CD4-positive, alpha-beta T cell (primary cell): ENCODE results near the gene CD9. TPM values are rescaled to one million over a fixed set of nuclear protein-coding genes. Genes with fewer than 3 reads are reported as not detected.

Source experiments
- ATAC-seq: fragments of 200-7000 bp; cut with Tn5 transposase; one replicate; pipeline ENCODE4 v1.10.0; 2022; ENCODE audit warnings: mild to moderate bottlenecking; ENCODE audit not compliant: poor library complexity
- CTCF ChIA-PET: fragments of 350-600 bp; sonication (Branson Sonifier 250); formaldehyde crosslinking; loops from one replicate; lab custom pipeline; 2021; ENCODE audit warnings: antibody characterized with exemption, inconsistent platforms; lab: Charles Lee
- POLR2A ChIA-PET: fragments of 350-600 bp; sonication (Branson Sonifier 250); formaldehyde crosslinking; loops from one replicate; lab custom pipeline; 2021; ENCODE audit warnings: antibody characterized with exemption, inconsistent platforms; lab: Charles Lee
- DNase-seq, 14 experiments: peaks; one replicate each; pipeline ENCODE4 v3.0.0-alpha.2; 2013 to 2020; ENCODE audit warnings: mixed read lengths in 2 of 14
- H3K27ac ChIP-seq, 2 donors: one replicate each; pipeline versions ENCODE4 v1.5.1 to v1.7.0; 2013; ENCODE audit warnings: low read length in 2 of 2, low read depth in 1 of 2, mild to moderate bottlenecking in 1 of 2
- H3K27me3 ChIP-seq, 2 experiments: 1 replicate in 1 of 2; 2 replicates in 1 of 2; pipeline versions ENCODE4 v1.6.1 to v1.7.0; 2013; ENCODE audit warnings: low read length in 2 of 2, control low read depth in 1 of 2, mild to moderate bottlenecking in 1 of 2, moderate library complexity in 1 of 2; ENCODE audit not compliant: insufficient read depth in 2 of 2, control insufficient read depth in 1 of 2
- H3K36me3 ChIP-seq: one replicate; pipeline ENCODE4 v1.6.1; 2013; ENCODE audit warnings: low read length, control low read depth; ENCODE audit not compliant: insufficient read depth
- H3K4me1 ChIP-seq: one replicate; pipeline ENCODE4 v1.6.1; 2013; ENCODE audit warnings: low read length, control low read depth; ENCODE audit not compliant: insufficient read depth
- H3K4me3 ChIP-seq: one replicate; pipeline ENCODE4 v1.5.1; 2013; ENCODE audit warnings: mild to moderate bottlenecking, low read length, moderate library complexity
- H3K9me3 ChIP-seq, 2 experiments: 1 replicate in 1 of 2; 2 replicates in 1 of 2; pipeline versions ENCODE4 v1.6.1 to v1.7.0; 2013; ENCODE audit warnings: low read length in 2 of 2, mild to moderate bottlenecking in 2 of 2, control low read depth in 1 of 2, moderate library complexity in 1 of 2; ENCODE audit not compliant: control insufficient read depth in 1 of 2, insufficient read depth in 1 of 2
- H3K27ac Mint-ChIP-seq: one replicate; pipeline ENCODE4 v1.8.0; 2020; ENCODE audit warnings: mixed read lengths
- H3K27me3 Mint-ChIP-seq: one replicate; pipeline ENCODE4 v1.8.0; 2021; ENCODE audit warnings: mixed read lengths
- H3K36me3 Mint-ChIP-seq: one replicate; pipeline ENCODE4 v1.8.0; 2021; ENCODE audit warnings: low read depth, mixed read lengths
- H3K4me1 Mint-ChIP-seq: one replicate; pipeline ENCODE4 v1.8.0; 2021; ENCODE audit warnings: low read depth, mixed read lengths
- H3K4me3 Mint-ChIP-seq: one replicate; pipeline ENCODE4 v1.8.0; 2020; ENCODE audit warnings: mild to moderate bottlenecking, mixed read lengths
- H3K9me3 Mint-ChIP-seq: one replicate; pipeline ENCODE4 v1.8.0; 2020; ENCODE audit warnings: mixed read lengths
- CTCF ChIP-seq: fragments of 200-600 bp; IDR thresholded peaks from one replicate; pipeline ENCODE4 v1.8.0; 2022; ENCODE audit warnings: antibody characterized with exemption, mild to moderate bottlenecking
- intact Hi-C, 2 experiments: fragments of 100-400 bp; cut with DNase I in 1 of 2; cut with micrococcal nuclease in 1 of 2; formaldehyde crosslinking; loops; one replicate each; pipeline versions ENCODE4 v1.15.1 to v1.9.0; 2023 to 2025; cut with DNase I, micrococcal nuclease
- total RNA-seq, 174 experiments: library from RNA in 2 of 174; stranded (reverse) in 2 of 174; gene quantifications; one replicate each; pipeline ENCODE4 v1.2.3 and lab custom pipeline; 2021 to 2026

Gene CD9
- total RNA-seq, 2 experiments from 2014 or later = 0.36 to 0.66 TPM

GRCh38 chr12:6219980-6220379 lies 19.8 kb downstream of the CD9 start:
- POLR2A ChIA-PET = no interaction called here

DNA sequence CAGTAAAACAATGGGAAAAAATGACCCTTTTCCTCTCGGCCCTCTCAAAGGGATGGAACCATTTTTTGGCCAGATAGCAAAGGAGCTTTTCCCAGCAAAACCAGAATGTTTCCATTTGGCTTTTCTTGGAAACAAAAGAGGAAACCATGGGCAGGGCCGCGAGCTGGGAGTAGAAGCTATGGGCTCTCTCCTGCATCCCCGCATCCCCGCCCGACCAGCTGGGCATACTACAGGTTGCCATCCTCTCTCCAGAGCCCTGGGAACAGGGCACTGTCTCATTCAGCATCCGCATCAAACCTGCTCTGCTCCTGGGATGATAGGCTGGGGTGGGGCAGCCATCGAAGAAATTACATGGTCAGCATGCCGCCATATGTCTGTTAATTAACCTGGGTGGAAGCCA lies 20.9 kb downstream of the CD9 start:
- Histone ChIP-seq H3K4me1 (peaks cover 5% of the 10 kb centered on the region), H3K27ac (no peak overlapping the region), H3K4me3 (no peak overlapping the region), H3K36me3 (no peaks in the 10 kb centered on the region), H3K9me3 (no peaks in the 10 kb centered on the region), H3K27me3 (no peaks in the 10 kb centered on the region)
- intact Hi-C loops = no loop called here
- H3K9me3 Mint-ChIP-seq = no peaks in the 10 kb centered on the region
- H3K27ac Mint-ChIP-seq = no peak overlapping the region
- ATAC-seq (no peak), DNase-seq (no peak)
- H3K36me3 Mint-ChIP-seq = no peaks in the 10 kb centered on the region
- no peak overlapping the region for H3K4me3 Mint-ChIP-seq
- no peak for TF ChIP-seq CTCF
- H3K27me3 Mint-ChIP-seq = no peaks in the 10 kb centered on the region
- ChIA-PET CTCF (interaction anchor here (2.5 kb wide), 1 partner anchor 26 kb away, joined by 7 read pairs; no protein-coding TSS in a partner anchor), POLR2A (no interaction called here)
- H3K4me1 Mint-ChIP-seq = peaks cover 10% of the 10 kb centered on the region

More at GRCh38 chr12:6219980-6220379, 19.8 kb downstream of the CD9 start:
- intact Hi-C loops = loop anchor here in 1 of 2 experiments (10.0 kb wide), 1 partner anchor 955 kb away; no protein-coding TSS in a partner anchor
- H3K9me3 Mint-ChIP-seq = no peaks in the 10 kb centered on the region
- H3K4me1 Mint-ChIP-seq = peaks cover 11% of the 10 kb centered on the region
- peaks cover 5% of the 10 kb centered on the region for H3K4me1 ChIP-seq
- H3K4me3 ChIP-seq = no peak overlapping the region
- H3K27me3 ChIP-seq = no peaks in the 10 kb centered on the region
- H3K36me3 ChIP-seq = no peaks in the 10 kb centered on the region
- no peak overlapping the region for H3K27ac Mint-ChIP-seq
- H3K9me3 ChIP-seq = no peaks in the 10 kb centered on the region
- H3K27me3 Mint-ChIP-seq = no peaks in the 10 kb centered on the region
- TF ChIP-seq CTCF = no peak
- CTCF ChIA-PET = no interaction called here
- ATAC-seq (no peak), DNase-seq (no peak)
- H3K27ac ChIP-seq = no peak overlapping the region
- no peak overlapping the region for H3K4me3 Mint-ChIP-seq
- H3K36me3 Mint-ChIP-seq = no peaks in the 10 kb centered on the region

- intact Hi-C loops = no loop called here
- no peaks in the 10 kb centered on the region for H3K9me3 ChIP-seq
- ChIA-PET POLR2A (no interaction called here), CTCF (interaction anchor here (2.5 kb wide), 1 partner anchor 27 kb away, joined by 7 read pairs; no protein-coding TSS in a partner anchor)
- no peak for DNase-seq
- no peaks in the 10 kb centered on the region for H3K27me3 ChIP-seq
- no peaks in the 10 kb centered on the region for H3K27me3 Mint-ChIP-seq
- no peaks in the 10 kb centered on the region for H3K36me3 Mint-ChIP-seq
- no peak for ATAC-seq
- H3K27ac ChIP-seq = no peak overlapping the region
- H3K27ac Mint-ChIP-seq = no peak overlapping the region
- no peak overlapping the region for H3K4me3 Mint-ChIP-seq
- peaks cover 7% of the 10 kb centered on the region for H3K4me1 Mint-ChIP-seq
- H3K9me3 Mint-ChIP-seq = no peaks in the 10 kb centered on the region
- peaks cover 5% of the 10 kb centered on the region for H3K4me1 ChIP-seq
- no peak for TF ChIP-seq CTCF
- H3K36me3 ChIP-seq = no peaks in the 10 kb centered on the region
- H3K4me3 ChIP-seq = no peak overlapping the region
Observed at GRCh38 chr12:6222078-6222654, 22.0 kb downstream of the CD9 start.
